GOT3 (cell line): ENCODE measurements around the gene SUMO4.

ENCODE experiments used
- DNase-seq: peaks from one replicate; lab custom pipeline; 2025; ENCODE audit warnings: mixed read lengths; lab: John Stamatoyannopoulos, UW

The SUMO4 gene

GRCh38 chr6:149400050-149400449, at the start of gene SUMO4:
Gene SUMO4 (plus strand): TSS chr6:149400262. CDS start chr6:149400392, 130 bp downstream.
- DNase-seq, result no peak

- DNase-seq, result no peak
These were observed 46.1 kb upstream of the SUMO4 start for GRCh38 chr6:149354009-149354408.

- no peak for DNase-seq
These were observed 43.8 kb upstream of the SUMO4 start for GRCh38 chr6:149356081-149356750.

- no peak for DNase-seq
These were observed 42.1 kb upstream of the SUMO4 start for GRCh38 chr6:149357726-149358538.

- no peak for DNase-seq
These were observed 40.6 kb upstream of the SUMO4 start for GRCh38 chr6:149359440-149359839.

GRCh38 chr6:149360536-149360935, 39.5 kb upstream of the SUMO4 start:
- DNase-seq, result no peak

- DNase-seq, result no peak
These were observed 37.8 kb upstream of the SUMO4 start for GRCh38 chr6:149362289-149362688.

- DNase-seq, result no peak
These were observed 36.9 kb upstream of the SUMO4 start for GRCh38 chr6:149363154-149363553.

- no peak for DNase-seq
These were observed 35.5 kb upstream of the SUMO4 start for GRCh38 chr6:149364557-149364956.

GRCh38 chr6:149365197-149365596, 34.9 kb upstream of the SUMO4 start:
- no peak for DNase-seq

- DNase-seq, result no peak
These were observed 33.7 kb upstream of the SUMO4 start for GRCh38 chr6:149366267-149366921.

- no peak for DNase-seq
These were observed 32.0 kb upstream of the SUMO4 start for GRCh38 chr6:149368065-149368464.

- DNase-seq, result no peak
These were observed 28.9 kb upstream of the SUMO4 start for GRCh38 chr6:149371154-149371553.

- no peak for DNase-seq
These were observed 28.0 kb upstream of the SUMO4 start for GRCh38 chr6:149372062-149372461.

- DNase-seq, result no peak
These were observed 26.6 kb upstream of the SUMO4 start for GRCh38 chr6:149373511-149373910.

- no peak for DNase-seq
These were observed 20.1 kb upstream of the SUMO4 start for GRCh38 chr6:149379977-149380376.

GRCh38 chr6:149380523-149380922, 19.5 kb upstream of the SUMO4 start:
- no peak for DNase-seq

- no peak for DNase-seq
These were observed 16.7 kb upstream of the SUMO4 start for GRCh38 chr6:149383371-149383770.

GRCh38 chr6:149384464-149384863, 15.6 kb upstream of the SUMO4 start:
- no peak for DNase-seq

- DNase-seq, result no peak
These were observed 13.9 kb upstream of the SUMO4 start for GRCh38 chr6:149385998-149386646.

- DNase-seq, result no peak
These were observed 12.1 kb upstream of the SUMO4 start for GRCh38 chr6:149387779-149388512.
